Measurements from ENCODE around the gene CSPG4. TPM values are rescaled to one million over a fixed set of nuclear protein-coding genes. Genes with fewer than 3 reads are reported as not detected.
"Not testable (repeated sequence)": the region's sequence is repeated elsewhere in the genome, so short reads cannot be mapped to it uniquely, and the experiment has no call there.

CSPG4 gene
- polyA plus RNA-seq, 1 donor (not counting 4 experiments of a cell fraction or from before 2014, with no cell fraction given), result 0.67 TPM

DNA sequence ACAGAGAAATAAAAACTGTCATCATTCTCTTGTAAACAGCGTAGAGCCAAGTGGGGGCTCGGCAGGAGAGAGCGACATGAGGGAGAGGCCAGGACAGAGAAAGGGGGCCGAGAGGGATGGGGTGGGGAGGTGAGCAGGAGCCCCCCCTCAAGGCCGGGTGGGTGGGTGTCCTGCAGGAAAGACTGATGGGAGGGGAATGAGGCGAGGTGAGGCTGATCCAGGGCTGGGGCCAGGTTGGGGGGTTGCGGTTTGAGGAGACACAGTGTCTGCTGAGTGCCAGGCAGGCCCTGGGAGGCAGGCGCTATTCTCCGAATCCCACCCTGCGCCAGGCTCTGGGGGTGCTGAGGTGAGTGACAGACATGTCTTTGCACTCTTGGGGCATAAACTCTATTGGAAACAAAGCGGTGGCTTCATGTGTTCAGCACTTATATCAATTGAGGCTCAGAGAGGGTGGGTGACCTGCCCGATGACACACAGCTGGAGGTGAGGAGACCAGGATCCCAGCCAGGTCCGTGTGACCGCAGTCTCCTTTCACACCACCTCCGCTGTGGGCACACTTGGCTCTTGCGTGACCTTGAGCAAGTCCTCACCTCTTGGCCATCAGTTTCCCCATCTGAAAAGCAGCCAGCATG, 19.6 kb upstream of the CSPG4 start:
- no peak for DNase-seq (ENCODE audit: low read depth, low spot score)
- Histone ChIP-seq H3K9ac (ENCODE audit: control insufficient read depth, extremely low read depth, insufficient read depth, low read length) (no peak overlapping the region), H4K20me1 (ENCODE audit: control insufficient read depth, extremely low read depth, insufficient read depth, low read length) (no peaks in the 10 kb centered on the region), H3K4me1 (ENCODE audit: control insufficient read depth, extremely low read depth, insufficient read depth, low read length) (no peaks in the 10 kb centered on the region), H3K4me2 (ENCODE audit: control insufficient read depth, extremely low read depth, insufficient read depth, low read depth, low read length) (no peak overlapping the region), H3K4me3 (ENCODE audit: control insufficient read depth in 2 of 3, extremely low read depth in 1 of 3, insufficient read depth in 2 of 3, low read depth in 1 of 3, low read length in 3 of 3) (no peak overlapping the region), H3K27ac (ENCODE audit: control insufficient read depth, insufficient read depth, low read length) (no peak overlapping the region), H3K27me3 (ENCODE audit: control insufficient read depth, extremely low read depth, insufficient read depth, low read length) (no peaks in the 10 kb centered on the region), H3K79me2 (ENCODE audit: control insufficient read depth, insufficient read depth, low read length) (no peaks in the 10 kb centered on the region), H3K9me1 (ENCODE audit: control insufficient read depth, extremely low read depth, insufficient read depth, low read length) (no peaks in the 10 kb centered on the region), H3K9me3 (ENCODE audit: control insufficient read depth, low read depth, low read length) (no peaks in the 10 kb centered on the region), H2AFZ (ENCODE audit: control insufficient read depth, low read length) (no peak overlapping the region), H3K36me3 (ENCODE audit: control insufficient read depth in 2 of 2, extremely low read depth in 1 of 2, insufficient read depth in 2 of 2, low read length in 2 of 2) (no peaks in the 10 kb centered on the region)
- dilution Hi-C loops (cut with MboI; ENCODE audit: extremely low pct_ligation_motif_present, low sequenced_read_pairs), result no loop called here
- TF ChIP-seq, protein P1, sequence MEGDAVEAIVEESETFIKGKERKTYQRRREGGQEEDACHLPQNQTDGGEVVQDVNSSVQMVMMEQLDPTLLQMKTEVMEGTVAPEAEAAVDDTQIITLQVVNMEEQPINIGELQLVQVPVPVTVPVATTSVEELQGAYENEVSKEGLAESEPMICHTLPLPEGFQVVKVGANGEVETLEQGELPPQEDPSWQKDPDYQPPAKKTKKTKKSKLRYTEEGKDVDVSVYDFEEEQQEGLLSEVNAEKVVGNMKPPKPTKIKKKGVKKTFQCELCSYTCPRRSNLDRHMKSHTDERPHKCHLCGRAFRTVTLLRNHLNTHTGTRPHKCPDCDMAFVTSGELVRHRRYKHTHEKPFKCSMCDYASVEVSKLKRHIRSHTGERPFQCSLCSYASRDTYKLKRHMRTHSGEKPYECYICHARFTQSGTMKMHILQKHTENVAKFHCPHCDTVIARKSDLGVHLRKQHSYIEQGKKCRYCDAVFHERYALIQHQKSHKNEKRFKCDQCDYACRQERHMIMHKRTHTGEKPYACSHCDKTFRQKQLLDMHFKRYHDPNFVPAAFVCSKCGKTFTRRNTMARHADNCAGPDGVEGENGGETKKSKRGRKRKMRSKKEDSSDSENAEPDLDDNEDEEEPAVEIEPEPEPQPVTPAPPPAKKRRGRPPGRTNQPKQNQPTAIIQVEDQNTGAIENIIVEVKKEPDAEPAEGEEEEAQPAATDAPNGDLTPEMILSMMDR (optimal IDR thresholded peaks at IDR 0.05 in 1 of 3, IDR thresholded peaks at IDR 0.05 in 1 of 3, conservative IDR thresholded peaks at IDR 0.05 in 1 of 3; ENCODE audit: extremely low read depth in 1 of 3, insufficient read depth in 2 of 3, low read length in 3 of 3), result no peak
- no peak for TF ChIP-seq EZH2 (IDR thresholded peaks at IDR 0.05; ENCODE audit: low read length)
- FAIRE-seq, result no peak

DNA sequence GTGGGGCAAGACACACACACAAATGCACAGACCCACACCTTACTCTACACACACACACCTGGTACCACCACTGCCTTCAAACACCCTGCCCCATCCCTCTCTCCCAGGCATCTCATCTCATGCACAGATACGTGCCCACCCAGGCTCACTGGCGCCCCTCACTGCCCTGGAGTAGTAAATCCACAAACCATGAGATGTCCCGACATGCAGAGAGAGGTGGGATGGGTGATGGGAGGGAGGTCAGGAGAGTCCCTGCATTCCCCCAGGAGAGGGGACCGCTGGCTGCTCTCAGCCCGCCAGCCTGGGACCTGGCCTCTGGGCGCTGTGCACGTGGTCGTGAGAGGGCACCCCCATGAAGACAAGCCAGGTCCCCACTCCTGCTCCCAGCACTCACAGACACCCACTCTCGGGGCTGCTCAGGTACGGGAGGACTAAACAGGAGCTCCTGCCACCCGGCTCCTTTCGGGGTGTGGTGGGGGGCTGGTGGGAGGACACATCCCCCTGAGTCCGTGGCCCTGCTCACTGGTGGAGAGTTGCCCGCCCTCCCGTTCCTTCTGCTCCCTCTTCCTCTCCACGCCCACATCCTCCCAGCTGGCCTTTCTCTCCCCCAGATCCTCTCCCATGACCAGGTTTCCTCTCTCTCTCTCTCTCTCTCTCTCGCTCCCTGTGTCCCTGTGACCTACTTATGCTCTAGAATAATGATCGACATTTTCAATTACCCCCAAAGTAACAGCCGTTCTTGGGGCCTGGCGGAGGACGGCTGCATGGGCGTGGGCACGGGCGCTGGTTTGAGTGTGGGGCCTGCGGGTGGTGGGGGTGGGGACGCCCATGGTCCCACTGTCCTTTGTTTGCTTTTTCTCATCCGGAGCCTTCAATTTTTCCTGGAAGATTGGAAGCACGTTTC, 18.9 kb upstream of the CSPG4 start:
- DNase-seq (ENCODE audit: low read depth, low spot score) (no peak), FAIRE-seq (no peak)
- Histone ChIP-seq H3K4me3 (ENCODE audit: control insufficient read depth in 2 of 3, extremely low read depth in 1 of 3, insufficient read depth in 2 of 3, low read depth in 1 of 3, low read length in 3 of 3) (no peak overlapping the region), H4K20me1 (ENCODE audit: control insufficient read depth, extremely low read depth, insufficient read depth, low read length) (no peaks in the 10 kb centered on the region), H3K4me1 (ENCODE audit: control insufficient read depth, extremely low read depth, insufficient read depth, low read length) (no peaks in the 10 kb centered on the region), H2AFZ (ENCODE audit: control insufficient read depth, low read length) (no peak overlapping the region), H3K79me2 (ENCODE audit: control insufficient read depth, insufficient read depth, low read length) (no peaks in the 10 kb centered on the region), H3K27ac (ENCODE audit: control insufficient read depth, insufficient read depth, low read length) (no peak overlapping the region), H3K9me3 (ENCODE audit: control insufficient read depth, low read depth, low read length) (no peaks in the 10 kb centered on the region), H3K27me3 (ENCODE audit: control insufficient read depth, extremely low read depth, insufficient read depth, low read length) (no peaks in the 10 kb centered on the region), H3K4me2 (ENCODE audit: control insufficient read depth, extremely low read depth, insufficient read depth, low read depth, low read length) (no peak overlapping the region), H3K9ac (ENCODE audit: control insufficient read depth, extremely low read depth, insufficient read depth, low read length) (no peak overlapping the region), H3K9me1 (ENCODE audit: control insufficient read depth, extremely low read depth, insufficient read depth, low read length) (no peaks in the 10 kb centered on the region), H3K36me3 (ENCODE audit: control insufficient read depth in 2 of 2, extremely low read depth in 1 of 2, insufficient read depth in 2 of 2, low read length in 2 of 2) (no peaks in the 10 kb centered on the region)
- no peak for TF ChIP-seq EZH2 (IDR thresholded peaks at IDR 0.05; ENCODE audit: low read length)
- TF ChIP-seq, protein P1 (optimal IDR thresholded peaks at IDR 0.05 in 1 of 3, IDR thresholded peaks at IDR 0.05 in 1 of 3, conservative IDR thresholded peaks at IDR 0.05 in 1 of 3; ENCODE audit: extremely low read depth in 1 of 3, insufficient read depth in 2 of 3, low read length in 3 of 3), result no peak
- dilution Hi-C loops (cut with MboI; ENCODE audit: extremely low pct_ligation_motif_present, low sequenced_read_pairs), result no loop called here

DNA sequence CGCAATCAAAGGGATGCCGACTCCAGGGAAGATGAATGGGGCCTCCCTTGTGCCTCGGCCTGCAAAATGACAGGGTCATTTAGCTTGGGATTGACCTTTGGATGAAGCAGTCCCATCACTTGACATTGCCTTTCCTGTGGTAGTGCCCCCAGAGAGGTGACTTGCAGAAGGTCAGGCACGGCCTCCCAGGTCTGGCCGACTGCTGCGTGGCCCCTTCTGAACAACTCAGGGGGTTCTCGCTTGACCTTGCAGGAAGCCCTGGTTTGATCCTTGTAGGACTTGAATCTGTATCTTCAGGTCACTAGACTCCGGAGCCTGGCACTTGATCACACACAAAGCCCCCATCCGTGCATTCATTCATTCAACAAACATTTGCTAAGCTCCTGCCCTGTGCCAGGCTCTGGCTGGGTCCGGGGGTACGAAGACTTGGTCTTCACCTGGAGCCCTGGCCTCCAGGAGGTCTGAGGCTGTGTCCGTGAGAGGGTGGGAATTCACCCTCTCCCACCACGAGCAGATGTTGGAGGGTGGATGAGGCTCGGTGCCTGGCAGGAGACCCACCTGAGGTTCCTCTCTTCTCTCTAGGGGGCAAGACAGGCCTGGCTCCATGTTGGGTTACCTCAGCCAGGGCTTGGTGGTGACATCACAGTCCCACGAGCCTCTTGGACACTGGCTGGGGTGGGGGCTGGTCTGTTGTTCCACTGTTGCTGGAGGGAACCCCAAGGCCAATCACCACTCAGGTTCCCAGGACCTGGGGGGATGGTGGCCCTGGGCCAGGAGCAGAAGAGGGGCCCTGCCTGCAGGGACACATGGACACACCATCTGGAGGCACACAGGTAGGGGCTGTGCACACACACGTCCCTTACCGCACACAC, 18.0 kb upstream of the CSPG4 start:
- dilution Hi-C loops (cut with MboI; ENCODE audit: extremely low pct_ligation_motif_present, low sequenced_read_pairs); H3K9me1 ChIP-seq (ENCODE audit: control insufficient read depth, extremely low read depth, insufficient read depth, low read length); H3K4me2 ChIP-seq (ENCODE audit: control insufficient read depth, extremely low read depth, insufficient read depth, low read depth, low read length); DNase-seq (ENCODE audit: low read depth, low spot score); H3K36me3 ChIP-seq (ENCODE audit: control insufficient read depth in 2 of 2, extremely low read depth in 1 of 2, insufficient read depth in 2 of 2, low read length in 2 of 2); H3K27ac ChIP-seq (ENCODE audit: control insufficient read depth, insufficient read depth, low read length); H3K27me3 ChIP-seq (ENCODE audit: control insufficient read depth, extremely low read depth, insufficient read depth, low read length); FAIRE-seq; H3K9ac ChIP-seq (ENCODE audit: control insufficient read depth, extremely low read depth, insufficient read depth, low read length); H4K20me1 ChIP-seq (ENCODE audit: control insufficient read depth, extremely low read depth, insufficient read depth, low read length); H2AFZ ChIP-seq (ENCODE audit: control insufficient read depth, low read length); H3K4me3 ChIP-seq (ENCODE audit: control insufficient read depth in 2 of 3, extremely low read depth in 1 of 3, insufficient read depth in 2 of 3, low read depth in 1 of 3, low read length in 3 of 3); H3K79me2 ChIP-seq (ENCODE audit: control insufficient read depth, insufficient read depth, low read length); H3K4me1 ChIP-seq (ENCODE audit: control insufficient read depth, extremely low read depth, insufficient read depth, low read length); H3K9me3 ChIP-seq (ENCODE audit: control insufficient read depth, low read depth, low read length): not testable (repeated sequence)
